Measurements from ENCODE around the gene TGFBR1.

DNA sequence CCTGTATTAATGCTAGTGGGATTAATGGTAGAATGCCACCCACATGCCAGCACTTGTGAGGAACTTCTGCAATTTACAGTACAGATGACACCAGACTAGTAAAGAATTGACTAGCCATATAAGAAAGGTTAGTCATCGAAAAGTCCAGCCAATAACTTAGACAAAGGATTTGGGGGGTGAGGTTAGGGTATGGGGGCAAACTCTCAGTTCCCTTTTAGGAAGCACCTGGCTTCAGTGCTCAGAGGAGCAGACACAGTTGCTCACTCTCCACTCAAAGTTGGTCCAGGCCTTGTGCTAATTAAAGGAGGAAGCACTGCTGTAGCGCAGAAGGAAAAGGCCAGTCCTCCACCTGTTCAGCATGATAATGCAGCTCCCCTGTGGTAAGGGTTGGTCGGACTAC lies 25.2 kb downstream of the TGFBR1 start:
- TF ChIP-seq, protein P1, sequence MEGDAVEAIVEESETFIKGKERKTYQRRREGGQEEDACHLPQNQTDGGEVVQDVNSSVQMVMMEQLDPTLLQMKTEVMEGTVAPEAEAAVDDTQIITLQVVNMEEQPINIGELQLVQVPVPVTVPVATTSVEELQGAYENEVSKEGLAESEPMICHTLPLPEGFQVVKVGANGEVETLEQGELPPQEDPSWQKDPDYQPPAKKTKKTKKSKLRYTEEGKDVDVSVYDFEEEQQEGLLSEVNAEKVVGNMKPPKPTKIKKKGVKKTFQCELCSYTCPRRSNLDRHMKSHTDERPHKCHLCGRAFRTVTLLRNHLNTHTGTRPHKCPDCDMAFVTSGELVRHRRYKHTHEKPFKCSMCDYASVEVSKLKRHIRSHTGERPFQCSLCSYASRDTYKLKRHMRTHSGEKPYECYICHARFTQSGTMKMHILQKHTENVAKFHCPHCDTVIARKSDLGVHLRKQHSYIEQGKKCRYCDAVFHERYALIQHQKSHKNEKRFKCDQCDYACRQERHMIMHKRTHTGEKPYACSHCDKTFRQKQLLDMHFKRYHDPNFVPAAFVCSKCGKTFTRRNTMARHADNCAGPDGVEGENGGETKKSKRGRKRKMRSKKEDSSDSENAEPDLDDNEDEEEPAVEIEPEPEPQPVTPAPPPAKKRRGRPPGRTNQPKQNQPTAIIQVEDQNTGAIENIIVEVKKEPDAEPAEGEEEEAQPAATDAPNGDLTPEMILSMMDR (IDR thresholded peaks at IDR 0.05): no peak
- no peak for TF ChIP-seq ZFX (IDR thresholded peaks at IDR 0.05; ENCODE audit: borderline replicate concordance)
